Spleen (tissue), 11 donors: ENCODE data around the gene PDGFC. TPM values are rescaled to one million over a fixed set of nuclear protein-coding genes. Genes with fewer than 3 reads are reported as not detected.

Experiments
- DNase-seq: peaks from one replicate; pipeline ENCODE4 v3.0.0-alpha.2; 2020
- H3K27ac ChIP-seq, 8 donors: fragments of 200-600 bp; sonication (generic) in 7 of 8; 1 replicate in 4 of 8; 2 replicates in 4 of 8; pipeline versions ENCODE4 v1.5.0 to v1.8.0; 2016 to 2021; ENCODE audit warnings: inconsistent platforms in 4 of 8, mild to moderate bottlenecking in 4 of 8, moderate library complexity in 1 of 8
- H3K27me3 ChIP-seq, 7 donors: fragments of 200-600 bp; sonication (generic) in 6 of 7; replicated peaks in 1 of 7; 1 replicate in 4 of 7; 2 replicates in 3 of 7; pipeline versions ENCODE4 v1.5.0 to v1.8.0; 2016 to 2021; ENCODE audit warnings: inconsistent platforms in 3 of 7, mild to moderate bottlenecking in 1 of 7
- H3K36me3 ChIP-seq, 6 donors: fragments of 200-600 bp; sonication (generic) in 5 of 6; 1 replicate in 4 of 6; 2 replicates in 2 of 6; pipeline versions ENCODE4 v1.5.0 to v1.8.0; 2016 to 2021; ENCODE audit warnings: inconsistent platforms in 2 of 6
- H3K4me1 ChIP-seq, 6 donors: fragments of 200-600 bp; sonication (generic) in 5 of 6; 1 replicate in 3 of 6; 2 replicates in 3 of 6; pipeline versions ENCODE4 v1.5.0 to v1.8.0; 2016 to 2021; ENCODE audit warnings: inconsistent platforms in 3 of 6
- H3K4me3 ChIP-seq, 8 donors: fragments of 200-600 bp; sonication (generic) in 7 of 8; 1 replicate in 4 of 8; 2 replicates in 4 of 8; pipeline versions ENCODE4 v1.5.0 to v1.8.0; 2016 to 2021; ENCODE audit warnings: inconsistent platforms in 4 of 8, mild to moderate bottlenecking in 4 of 8, moderate library complexity in 2 of 8
- H3K9me3 ChIP-seq, 8 donors: fragments of 200-600 bp; sonication (generic) in 7 of 8; 1 replicate in 4 of 8; 2 replicates in 4 of 8; pipeline versions ENCODE4 v1.5.0 to v1.8.0; 2016 to 2021; ENCODE audit warnings: inconsistent platforms in 4 of 8
- CTCF ChIP-seq, 11 experiments: fragments of 200-600 bp in 7 of 11; fragments of 450-650 bp in 4 of 11; sonication (generic) in 4 of 11; IDR thresholded peaks in 8 of 11; conservative IDR thresholded peaks in 3 of 11; 1 replicate in 7 of 11; 2 replicates in 4 of 11; pipeline versions ENCODE4 v1.4.0 to v1.8.0; 2016 to 2021; ENCODE audit warnings: antibody characterized with exemption in 11 of 11, inconsistent platforms in 4 of 11, mild to moderate bottlenecking in 1 of 11
- POLR2A ChIP-seq, 3 donors: fragments of 450-650 bp; IDR thresholded peaks; one replicate each; pipeline ENCODE4 v1.5.1; 2017; ENCODE audit warnings: antibody characterized with exemption in 3 of 3, mild to moderate bottlenecking in 1 of 3
- POLR2AphosphoS5 ChIP-seq, 3 donors: sonication (generic); formaldehyde crosslinking; IDR thresholded peaks; one replicate each; pipeline ENCODE4 v1.5.1; 2017; ENCODE audit warnings: antibody characterized with exemption in 3 of 3
- WGBS, 5 donors: extraction: QIAGEN DNeasy Blood & Tissue Kit in 3 of 5; methylation state at CpG; one replicate each; pipeline versions ENCODE4 v1.1.5 to v1.1.7; 2013 to 2018; 5-methylcytosine and 5-hydroxymethylcytosine counted together
- intact Hi-C: fragments of 100-400 bp; cut with DNase I; formaldehyde crosslinking; loops from one replicate; pipeline ENCODE4 v1.15.0; 2023; ENCODE audit warnings: low total_unique reads
- polyA plus RNA-seq, 3 donors: library from polyadenylated mRNA; stranded (reverse); fragments of 200-250 nt; gene quantifications; one replicate each; pipeline ENCODE4 v1.2.1, GENCODE V29; 2013
- total RNA-seq, 7 donors: library from RNA; depleted of rRNA in 3 of 7; stranded (reverse); fragments of >200 nt in 3 of 7; fragmentation: NEBNext Ultra II Directional in 4 of 7; extraction: Animal tissue kit (Norgen Biotek cat#: 25700) in 4 of 7; gene quantifications; one replicate each; pipeline versions ENCODE4 v1.1.0 to v1.2.1, GENCODE V29; 2016 to 2021
- donor health status: healthy with polysubstance abuse.
- donor health status: DM: no; HTN: no; CAD: no; lungs with moderate emphysema.
- donor health status: DM: no; HTN: no; CAD: no.
- donor health status: Bipolar disorder and iron deficiency.
- donor health status: healthy.
- donor health status: DM: no; HTN: no; CAD: no.
- donor health status: DM: yes; HTN: yes; CAD: no.

Gene PDGFC
- total and polyA plus RNA-seq, 10 donors = 1.6 to 24.7 (median 14.8) TPM

GRCh38 chr4:156885374-156885773 lies 86.2 kb downstream of the PDGFC start:
- H3K27ac ChIP-seq = no peak overlapping the region
- DNase-seq = no peak
- no peaks in the 10 kb centered on the region for H3K27me3 ChIP-seq
- no peaks in the 10 kb centered on the region for H3K36me3 ChIP-seq
- WGBS, 5 donors = 77 to 91% (median 83%) methylated on average over 1 of the region's 1 CpG
- no peak overlapping the region for H3K4me3 ChIP-seq
- no peaks in the 10 kb centered on the region for H3K4me1 ChIP-seq
- intact Hi-C loops = no loop called here
- peaks cover 0 to 9% (median 0%) of the 10 kb centered on the region in 8 donors for H3K9me3 ChIP-seq
- TF ChIP-seq POLR2AphosphoS5 (IDR thresholded peaks at IDR 0.05) (no peak), CTCF (IDR thresholded peaks at IDR 0.05 in 8 of 11, conservative IDR thresholded peaks at IDR 0.05 in 3 of 11) (no peak), POLR2A (IDR thresholded peaks at IDR 0.05) (no peak)

GRCh38 chr4:156884183-156884582 lies 87.4 kb downstream of the PDGFC start:
- H3K4me1 ChIP-seq = no peaks in the 10 kb centered on the region

GRCh38 chr4:156875704-156876103 lies 95.9 kb downstream of the PDGFC start:
- TF ChIP-seq POLR2A (IDR thresholded peaks at IDR 0.05) = no peak
- no peak for TF ChIP-seq CTCF (IDR thresholded peaks at IDR 0.05 in 8 of 11, conservative IDR thresholded peaks at IDR 0.05 in 3 of 11)
- TF ChIP-seq POLR2AphosphoS5 (IDR thresholded peaks at IDR 0.05) = no peak
- H3K27me3 ChIP-seq = no peaks in the 10 kb centered on the region
- H3K9me3 ChIP-seq = no peaks in the 10 kb centered on the region
- H3K27ac ChIP-seq = no peak overlapping the region
- no peaks in the 10 kb centered on the region for H3K4me1 ChIP-seq
- no peak for DNase-seq
- H3K36me3 ChIP-seq = no peaks in the 10 kb centered on the region
- intact Hi-C loops = no loop called here
- WGBS, 5 donors = 69 to 87% (median 85%) methylated on average over 3 of the region's 3 CpGs
- no peak overlapping the region for H3K4me3 ChIP-seq

More at GRCh38 chr4:156884183-156884582, 87.4 kb downstream of the PDGFC start:
- 46 to 69% (median 57%) methylated on average over 3 of the region's 3 CpGs for WGBS, 5 donors
- Histone ChIP-seq H3K4me3 (no peak overlapping the region), H3K27me3 (no peaks in the 10 kb centered on the region), H3K36me3 (no peaks in the 10 kb centered on the region), H3K27ac (no peak overlapping the region), H3K9me3 (peaks cover 0 to 9% (median 0%) of the 10 kb centered on the region in 8 donors)
- TF ChIP-seq POLR2A (IDR thresholded peaks at IDR 0.05) (no peak), POLR2AphosphoS5 (IDR thresholded peaks at IDR 0.05) (no peak)
- DNase-seq = no peak
- intact Hi-C loops = no loop called here

GRCh38 chr4:156875055-156875454 lies 96.5 kb downstream of the PDGFC start:
- Histone ChIP-seq H3K36me3 (no peaks in the 10 kb centered on the region), H3K4me1 (no peaks in the 10 kb centered on the region), H3K9me3 (no peaks in the 10 kb centered on the region), H3K27ac (no peak overlapping the region), H3K4me3 (no peak overlapping the region), H3K27me3 (no peaks in the 10 kb centered on the region)
- intact Hi-C loops = no loop called here
- no peak for DNase-seq
- TF ChIP-seq POLR2AphosphoS5 (IDR thresholded peaks at IDR 0.05) (no peak), POLR2A (IDR thresholded peaks at IDR 0.05) (no peak), CTCF (IDR thresholded peaks at IDR 0.05 in 8 of 11, conservative IDR thresholded peaks at IDR 0.05 in 3 of 11) (no peak)
- 93 to 100% (median 97%) methylated on average over 1 of the region's 1 CpG for WGBS, 5 donors

GRCh38 chr4:156873799-156874198 lies 97.8 kb downstream of the PDGFC start:
- Histone ChIP-seq H3K4me3 (no peak overlapping the region), H3K27ac (no peak overlapping the region), H3K4me1 (no peaks in the 10 kb centered on the region), H3K36me3 (no peaks in the 10 kb centered on the region), H3K9me3 (no peaks in the 10 kb centered on the region), H3K27me3 (no peaks in the 10 kb centered on the region)
- no peak for DNase-seq
- intact Hi-C loops = no loop called here
- TF ChIP-seq POLR2AphosphoS5 (IDR thresholded peaks at IDR 0.05) (no peak), POLR2A (IDR thresholded peaks at IDR 0.05) (no peak), CTCF (IDR thresholded peaks at IDR 0.05 in 8 of 11, conservative IDR thresholded peaks at IDR 0.05 in 3 of 11) (no peak)
- WGBS, 5 donors = 83 to 94% (median 85%) methylated on average over 3 of the region's 3 CpGs
